ENCODE data around the gene GIGYF2. TPM values are rescaled to one million over a fixed set of nuclear protein-coding genes. Genes with fewer than 3 reads are reported as not detected.

Gene GIGYF2
- polyA plus RNA-seq, 2 of the 4 experiments (the other 2 are of a cell fraction): 31.2 to 46.3 TPM

DNA sequence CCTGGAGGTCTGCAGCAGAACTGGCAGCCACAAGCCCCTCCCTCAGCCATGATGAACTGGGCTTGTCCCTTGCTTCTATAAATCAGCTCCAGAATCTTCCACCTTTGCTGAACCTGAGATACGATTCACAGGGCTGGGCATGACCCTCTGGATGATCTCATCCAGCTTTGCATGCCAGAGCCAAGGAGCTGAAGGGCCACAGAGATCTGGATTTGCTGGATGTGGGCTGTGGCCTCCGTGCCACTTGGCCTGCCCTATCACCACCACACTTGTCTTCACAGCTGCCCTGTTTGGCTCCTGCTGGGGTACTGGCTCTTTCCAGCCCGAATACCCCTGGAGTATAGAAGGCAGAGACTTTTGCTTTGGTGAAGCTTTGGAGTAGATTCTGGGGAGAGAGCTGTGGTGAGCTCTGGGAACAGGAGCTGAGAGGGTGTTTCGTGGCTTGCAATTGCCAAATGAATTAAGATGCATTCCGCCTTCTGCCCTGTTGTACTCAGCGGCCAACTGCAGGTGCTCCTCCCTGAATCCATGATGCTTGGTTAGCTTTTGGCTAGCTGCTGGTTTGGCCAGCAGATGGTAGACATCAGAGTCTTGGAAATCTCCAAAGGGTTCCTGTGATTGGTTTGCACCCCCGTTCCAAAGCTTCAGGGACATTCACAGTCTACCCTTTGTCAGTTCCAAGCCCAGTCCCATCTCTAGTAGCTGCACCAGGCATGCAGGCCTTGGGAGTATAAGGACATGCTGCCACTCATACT lies 30.9 kb upstream of the GIGYF2 start:
- FAIRE-seq (no peak), ATAC-seq (peak; percentile 34 to 41; a peak in 2 of 6 replicates), DNase-seq (ENCODE audit: low read depth in 1 of 2, low spot score in 1 of 2) (no peak)
- TF ChIP-seq SMC3 (IDR thresholded peaks at IDR 0.05): no peak
- CTCF ChIA-PET: interaction anchor here (1.2 to 1.6 kb wide), 2 partner anchors 9 to 388 kb away, joined by 3 read pairs; no protein-coding TSS in a partner anchor
- H3K4me3 ChIP-seq: no peak overlapping the region
- peaks cover 4% of the 10 kb centered on the region; the same call in 1 of the 3 replicates for H3K4me1 ChIP-seq
- POLR2A ChIA-PET: no interaction called here
- WGBS (ENCODE audit: missing lambda C conversion rate): 62% methylated on average over 7 of the region's 7 CpGs
- no peak overlapping the region for H3K4me2 ChIP-seq
- no peaks in the 10 kb centered on the region for H3K9me3 ChIP-seq
- no peak overlapping the region for H3K27ac ChIP-seq

DNA sequence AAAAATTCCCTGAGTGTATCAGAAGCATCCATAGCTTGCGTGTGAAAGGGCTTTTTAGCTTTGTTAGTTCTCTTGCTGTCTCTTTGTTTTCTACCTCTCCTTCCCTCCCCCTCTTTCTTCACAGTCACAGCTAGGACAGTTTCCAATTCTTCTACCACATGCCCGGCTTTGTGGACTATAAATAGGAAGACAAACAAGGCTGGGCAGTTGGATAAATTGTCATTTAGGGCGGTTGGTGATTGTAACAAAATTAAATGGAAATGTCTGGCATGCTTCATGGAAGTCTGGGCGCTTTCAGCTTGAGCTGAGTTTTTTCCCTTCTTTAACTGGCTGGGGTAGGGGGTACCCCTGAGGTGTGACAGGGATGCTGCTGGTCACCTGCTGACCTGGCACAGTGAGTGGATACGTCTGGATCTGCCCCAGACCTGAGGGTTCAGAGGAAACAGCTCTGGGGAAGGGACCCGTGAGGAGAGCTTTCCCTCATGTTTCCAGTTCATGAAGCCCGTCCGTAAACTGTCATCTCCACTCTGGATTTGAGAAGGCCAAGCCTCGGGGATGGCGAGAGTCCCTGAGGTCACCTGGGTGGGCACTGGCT lies 29.0 kb upstream of the GIGYF2 start:
- ATAC-seq (no peak), DNase-seq (ENCODE audit: low read depth in 1 of 2, low spot score in 1 of 2) (no peak), FAIRE-seq (no peak)
- Histone ChIP-seq H3K4me3 (no peak overlapping the region), H3K4me2 (no peak overlapping the region), H3K27ac (no peak overlapping the region), H3K4me1 (peaks cover 10% of the 10 kb centered on the region; the same call in 2 of the 3 replicates), H3K9me3 (no peaks in the 10 kb centered on the region)
- POLR2A ChIA-PET: no interaction called here
- CTCF ChIA-PET: interaction anchor here (1.3 to 2.9 kb wide), 5 partner anchors 10 to 63 kb away, joined by 4 to 14 read pairs (median 7); partner anchors contain the start of gene EFHD1
- WGBS (ENCODE audit: missing lambda C conversion rate): 80% methylated on average over 10 of the region's 10 CpGs
- TF ChIP-seq, protein P1, sequence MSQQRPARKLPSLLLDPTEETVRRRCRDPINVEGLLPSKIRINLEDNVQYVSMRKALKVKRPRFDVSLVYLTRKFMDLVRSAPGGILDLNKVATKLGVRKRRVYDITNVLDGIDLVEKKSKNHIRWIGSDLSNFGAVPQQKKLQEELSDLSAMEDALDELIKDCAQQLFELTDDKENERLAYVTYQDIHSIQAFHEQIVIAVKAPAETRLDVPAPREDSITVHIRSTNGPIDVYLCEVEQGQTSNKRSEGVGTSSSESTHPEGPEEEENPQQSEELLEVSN (IDR thresholded peaks at IDR 0.05; ENCODE audit: borderline replicate concordance, low read depth): no peak
- TF ChIP-seq PHF8 (IDR thresholded peaks at IDR 0.05; ENCODE audit: borderline replicate concordance, low read depth): no peak
- no peak for TF ChIP-seq RARB (CRISPR knock-in tag; IDR thresholded peaks at IDR 0.05)
- TF ChIP-seq POLR2A (IDR thresholded peaks at IDR 0.05; ENCODE audit: low read length): no peak
- TF ChIP-seq CHD4 (IDR thresholded peaks at IDR 0.05; ENCODE audit: borderline replicate concordance): no peak
- no peak for TF ChIP-seq NPAS2 (CRISPR knock-in tag; IDR thresholded peaks at IDR 0.05; ENCODE audit: borderline replicate concordance)
- TF ChIP-seq POLR2AphosphoS2 (conservative IDR thresholded peaks at IDR 0.05; ENCODE audit: low read length): no peak
- no peak for TF ChIP-seq HOXA7 (CRISPR knock-in tag; IDR thresholded peaks at IDR 0.05)
- no peak for TF ChIP-seq HEYL (CRISPR knock-in tag; IDR thresholded peaks at IDR 0.05)
- TF ChIP-seq CBX8 (IDR thresholded peaks at IDR 0.05): no peak

DNA sequence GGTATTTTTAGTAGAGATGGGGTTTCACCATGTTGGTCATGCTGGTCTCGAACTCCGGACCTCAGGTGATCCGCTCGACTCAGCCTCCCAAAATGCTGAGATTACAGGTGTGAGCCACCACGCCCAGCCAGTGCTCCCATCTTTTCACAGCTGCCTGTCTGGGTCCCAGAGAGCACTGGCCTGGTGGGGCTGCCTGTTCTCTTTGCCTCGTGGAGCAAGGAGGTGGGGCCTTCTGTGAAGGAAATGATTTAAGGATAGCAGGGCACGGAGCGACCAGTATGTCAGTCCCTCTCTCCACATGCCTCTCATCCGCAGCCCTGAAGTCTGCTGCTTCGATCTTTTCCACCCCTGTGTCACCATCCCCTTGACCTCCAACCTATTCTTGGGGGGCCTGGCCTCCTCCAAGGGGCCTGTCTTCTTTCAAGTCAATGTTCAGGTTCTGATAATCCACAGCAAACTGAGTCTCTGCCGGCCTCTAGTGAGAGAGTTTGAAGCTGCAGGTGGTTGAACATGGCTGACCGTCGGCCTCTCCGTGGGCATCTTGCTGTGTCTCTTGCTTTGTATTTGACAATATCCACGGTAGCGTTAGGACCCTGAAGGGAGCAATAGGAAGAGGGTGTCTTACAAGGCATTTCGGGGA lies 28.2 kb upstream of the GIGYF2 start:
- DNase-seq (ENCODE audit: low read depth in 1 of 2, low spot score in 1 of 2) (peak in 1 of 2 experiments; percentile 32), FAIRE-seq (no peak), ATAC-seq (peak; percentile 64 to 77; a peak in 5 of 6 replicates)
- H3K27ac ChIP-seq: no peak overlapping the region
- TF ChIP-seq MYC (IDR thresholded peaks at IDR 0.05; ENCODE audit: borderline replicate concordance, low read length): no peak
- no peak for TF ChIP-seq HEYL (CRISPR knock-in tag; IDR thresholded peaks at IDR 0.05)
- TF ChIP-seq, protein P2, sequence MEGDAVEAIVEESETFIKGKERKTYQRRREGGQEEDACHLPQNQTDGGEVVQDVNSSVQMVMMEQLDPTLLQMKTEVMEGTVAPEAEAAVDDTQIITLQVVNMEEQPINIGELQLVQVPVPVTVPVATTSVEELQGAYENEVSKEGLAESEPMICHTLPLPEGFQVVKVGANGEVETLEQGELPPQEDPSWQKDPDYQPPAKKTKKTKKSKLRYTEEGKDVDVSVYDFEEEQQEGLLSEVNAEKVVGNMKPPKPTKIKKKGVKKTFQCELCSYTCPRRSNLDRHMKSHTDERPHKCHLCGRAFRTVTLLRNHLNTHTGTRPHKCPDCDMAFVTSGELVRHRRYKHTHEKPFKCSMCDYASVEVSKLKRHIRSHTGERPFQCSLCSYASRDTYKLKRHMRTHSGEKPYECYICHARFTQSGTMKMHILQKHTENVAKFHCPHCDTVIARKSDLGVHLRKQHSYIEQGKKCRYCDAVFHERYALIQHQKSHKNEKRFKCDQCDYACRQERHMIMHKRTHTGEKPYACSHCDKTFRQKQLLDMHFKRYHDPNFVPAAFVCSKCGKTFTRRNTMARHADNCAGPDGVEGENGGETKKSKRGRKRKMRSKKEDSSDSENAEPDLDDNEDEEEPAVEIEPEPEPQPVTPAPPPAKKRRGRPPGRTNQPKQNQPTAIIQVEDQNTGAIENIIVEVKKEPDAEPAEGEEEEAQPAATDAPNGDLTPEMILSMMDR (IDR thresholded peaks at IDR 0.05): peak; percentile 28; the same call in 2 of the 3 replicates
- no peak for TF ChIP-seq ZNF302 (CRISPR knock-in tag; IDR thresholded peaks at IDR 0.05)
- TF ChIP-seq, protein P3, sequence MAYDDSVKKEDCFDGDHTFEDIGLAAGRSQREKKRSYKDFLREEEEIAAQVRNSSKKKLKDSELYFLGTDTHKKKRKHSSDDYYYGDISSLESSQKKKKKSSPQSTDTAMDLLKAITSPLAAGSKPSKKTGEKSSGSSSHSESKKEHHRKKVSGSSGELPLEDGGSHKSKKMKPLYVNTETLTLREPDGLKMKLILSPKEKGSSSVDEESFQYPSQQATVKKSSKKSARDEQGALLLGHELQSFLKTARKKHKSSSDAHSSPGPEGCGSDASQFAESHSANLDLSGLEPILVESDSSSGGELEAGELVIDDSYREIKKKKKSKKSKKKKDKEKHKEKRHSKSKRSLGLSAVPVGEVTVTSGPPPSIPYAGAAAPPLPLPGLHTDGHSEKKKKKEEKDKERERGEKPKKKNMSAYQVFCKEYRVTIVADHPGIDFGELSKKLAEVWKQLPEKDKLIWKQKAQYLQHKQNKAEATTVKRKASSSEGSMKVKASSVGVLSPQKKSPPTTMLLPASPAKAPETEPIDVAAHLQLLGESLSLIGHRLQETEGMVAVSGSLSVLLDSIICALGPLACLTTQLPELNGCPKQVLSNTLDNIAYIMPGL (CRISPR knock-in tag; IDR thresholded peaks at IDR 0.05; ENCODE audit: borderline replicate concordance): no peak
- no peak for TF ChIP-seq RFX5 (IDR thresholded peaks at IDR 0.05)
- no peak for TF ChIP-seq CHD2 (IDR thresholded peaks at IDR 0.05; ENCODE audit: low read length, partially characterized antibody)
- TF ChIP-seq HOXA7 (CRISPR knock-in tag; IDR thresholded peaks at IDR 0.05): no peak
- TF ChIP-seq, protein P1 (IDR thresholded peaks at IDR 0.05; ENCODE audit: borderline replicate concordance, low read depth): no peak
- no peak for TF ChIP-seq HDAC2 (IDR thresholded peaks at IDR 0.05)
- TF ChIP-seq SMC3 (IDR thresholded peaks at IDR 0.05): peak; percentile 25; the same call in 2 of the 3 replicates
- TF ChIP-seq FOXS1 (CRISPR knock-in tag; IDR thresholded peaks at IDR 0.05): no peak
- TF ChIP-seq RAD21 (conservative IDR thresholded peaks at IDR 0.05 in 1 of 2, IDR thresholded peaks at IDR 0.05 in 1 of 2): peak; percentile 33 to 49; a peak in 4 of 5 replicates
- H3K4me2 ChIP-seq: no peak overlapping the region
- ChIA-PET CTCF (interaction anchor here (0.6 to 2.9 kb wide), 8 partner anchors 8 to 106 kb away, joined by 3 to 14 read pairs (median 4); partner anchors contain the start of gene EFHD1), POLR2A (no interaction called here)
- H3K4me1 ChIP-seq: peaks cover 10% of the 10 kb centered on the region; the same call in 2 of the 3 replicates
- no peaks in the 10 kb centered on the region for H3K9me3 ChIP-seq
- no peak overlapping the region for H3K4me3 ChIP-seq
- 60% methylated on average over 13 of the region's 17 CpGs for WGBS (ENCODE audit: missing lambda C conversion rate)

Measured in A549 (cell line).